Measurements from ENCODE around the gene ECI2. TPM values are rescaled to one million over a fixed set of nuclear protein-coding genes. Genes with fewer than 3 reads are reported as not detected.

ECI2 gene
- total RNA-seq = 18.3 and 20.1 TPM in 2 replicates

GRCh38 chr6:4134841-4135664, at the start of gene ECI2:
Gene ECI2, minus strand, starts transcription at chr6:4135575. Its CDS starts 15 bp downstream, at chr6:4135560.
- H3K4me3 Mint-ChIP-seq = peak within 1 kb of the TSS; percentile 90
- peaks cover 3% of the 10 kb centered on the region for H3K9me3 Mint-ChIP-seq
- H3K4me1 Mint-ChIP-seq = peaks cover 28% of the 10 kb centered on the region
- H3K36me3 Mint-ChIP-seq (ENCODE audit: low read depth) = peaks cover 27% of the 10 kb centered on the region
- peak; percentile 91 for DNase-seq
- H3K27ac Mint-ChIP-seq = peak within 1 kb of the TSS; percentile 92
- no peaks in the 10 kb centered on the region for H3K27me3 Mint-ChIP-seq
- intact Hi-C loops (cut with micrococcal nuclease) = loop anchor here (1.0 to 10.0 kb wide), 7 partner anchors 21 to 978 kb away; partner anchors contain the start of genes CDYL, FAM50B, PSMG4 and TUBB2A

- Mint-ChIP-seq H3K4me3 (no peak overlapping the region), H3K4me1 (peaks cover 8% of the 10 kb centered on the region), H3K9me3 (no peaks in the 10 kb centered on the region), H3K27ac (no peak overlapping the region), H3K27me3 (peaks cover 14% of the 10 kb centered on the region), H3K36me3 (ENCODE audit: low read depth) (no peaks in the 10 kb centered on the region)
- DNase-seq = no peak
- intact Hi-C loops (cut with micrococcal nuclease) = no loop called here
These were observed 45.4 kb upstream of the ECI2 start for GRCh38 chr6:4180652-4181255.

GRCh38 chr6:4179960-4180651, 44.7 kb upstream of the ECI2 start:
- intact Hi-C loops (cut with micrococcal nuclease) = no loop called here
- H3K4me3 Mint-ChIP-seq = no peak overlapping the region

GRCh38 chr6:4178737-4179333, 43.5 kb upstream of the ECI2 start:
- Mint-ChIP-seq H3K9me3 (no peaks in the 10 kb centered on the region), H3K4me1 (no peaks in the 10 kb centered on the region), H3K36me3 (ENCODE audit: low read depth) (no peaks in the 10 kb centered on the region), H3K4me3 (no peak overlapping the region), H3K27ac (no peak overlapping the region), H3K27me3 (peaks cover 14% of the 10 kb centered on the region)
- no peak for DNase-seq
- intact Hi-C loops (cut with micrococcal nuclease) = no loop called here

More at GRCh38 chr6:4179960-4180651, 44.7 kb upstream of the ECI2 start:
- no peaks in the 10 kb centered on the region for H3K36me3 Mint-ChIP-seq (ENCODE audit: low read depth)
- H3K27ac Mint-ChIP-seq = no peak overlapping the region
- DNase-seq = no peak
- H3K27me3 Mint-ChIP-seq = peaks cover 16% of the 10 kb centered on the region
- no peaks in the 10 kb centered on the region for H3K9me3 Mint-ChIP-seq
- peaks cover 2% of the 10 kb centered on the region for H3K4me1 Mint-ChIP-seq

GRCh38 chr6:4176907-4177306, 41.5 kb upstream of the ECI2 start:
- Mint-ChIP-seq H3K9me3 (no peaks in the 10 kb centered on the region), H3K36me3 (ENCODE audit: low read depth) (no peaks in the 10 kb centered on the region), H3K27me3 (peaks cover 12% of the 10 kb centered on the region), H3K4me1 (no peaks in the 10 kb centered on the region), H3K4me3 (no peak overlapping the region), H3K27ac (no peak overlapping the region)
- DNase-seq = no peak
- intact Hi-C loops (cut with micrococcal nuclease) = no loop called here

- Mint-ChIP-seq H3K4me1 (no peaks in the 10 kb centered on the region), H3K36me3 (ENCODE audit: low read depth) (no peaks in the 10 kb centered on the region), H3K4me3 (no peak overlapping the region), H3K27me3 (peaks cover 9% of the 10 kb centered on the region), H3K27ac (no peak overlapping the region), H3K9me3 (peaks cover 4% of the 10 kb centered on the region)
- no peak for DNase-seq
- intact Hi-C loops (cut with micrococcal nuclease) = no loop called here
These were observed 38.7 kb upstream of the ECI2 start for GRCh38 chr6:4174042-4174441.

GRCh38 chr6:4172368-4172767, 37.0 kb upstream of the ECI2 start:
- H3K27ac Mint-ChIP-seq = no peak overlapping the region
- H3K36me3 Mint-ChIP-seq (ENCODE audit: low read depth) = no peaks in the 10 kb centered on the region
- intact Hi-C loops (cut with micrococcal nuclease) = no loop called here

GRCh38 chr6:4170297-4170696, 34.9 kb upstream of the ECI2 start:
- no peak for DNase-seq
- peaks cover 4% of the 10 kb centered on the region for H3K4me1 Mint-ChIP-seq
- peaks cover 4% of the 10 kb centered on the region for H3K27me3 Mint-ChIP-seq
- H3K27ac Mint-ChIP-seq = no peak overlapping the region
- H3K36me3 Mint-ChIP-seq (ENCODE audit: low read depth) = no peaks in the 10 kb centered on the region
- intact Hi-C loops (cut with micrococcal nuclease) = no loop called here
- H3K4me3 Mint-ChIP-seq = no peak overlapping the region
- peaks cover 13% of the 10 kb centered on the region for H3K9me3 Mint-ChIP-seq

More at GRCh38 chr6:4172368-4172767, 37.0 kb upstream of the ECI2 start:
- Mint-ChIP-seq H3K4me1 (no peaks in the 10 kb centered on the region), H3K4me3 (no peak overlapping the region), H3K9me3 (peaks cover 10% of the 10 kb centered on the region), H3K27me3 (peaks cover 5% of the 10 kb centered on the region)
- no peak for DNase-seq

GRCh38 chr6:4169028-4169789, 33.8 kb upstream of the ECI2 start:
- no peak overlapping the region for H3K4me3 Mint-ChIP-seq
- peaks cover 13% of the 10 kb centered on the region for H3K9me3 Mint-ChIP-seq
- intact Hi-C loops (cut with micrococcal nuclease) = no loop called here
- no peak for DNase-seq
- H3K27me3 Mint-ChIP-seq = peaks cover 2% of the 10 kb centered on the region
- H3K36me3 Mint-ChIP-seq (ENCODE audit: low read depth) = no peaks in the 10 kb centered on the region
- no peak overlapping the region for H3K27ac Mint-ChIP-seq
- peaks cover 4% of the 10 kb centered on the region for H3K4me1 Mint-ChIP-seq

- H3K4me3 Mint-ChIP-seq = no peak overlapping the region
- no peak for DNase-seq
- no peaks in the 10 kb centered on the region for H3K36me3 Mint-ChIP-seq (ENCODE audit: low read depth)
- intact Hi-C loops (cut with micrococcal nuclease) = no loop called here
- H3K4me1 Mint-ChIP-seq = peaks cover 4% of the 10 kb centered on the region
- peaks cover 13% of the 10 kb centered on the region for H3K9me3 Mint-ChIP-seq
- H3K27ac Mint-ChIP-seq = no peak overlapping the region
- peaks cover 2% of the 10 kb centered on the region for H3K27me3 Mint-ChIP-seq
These were observed 32.5 kb upstream of the ECI2 start for GRCh38 chr6:4167833-4168232.

- no peak overlapping the region for H3K4me3 Mint-ChIP-seq
- H3K36me3 Mint-ChIP-seq (ENCODE audit: low read depth) = no peaks in the 10 kb centered on the region
- peaks cover 4% of the 10 kb centered on the region for H3K4me1 Mint-ChIP-seq
- intact Hi-C loops (cut with micrococcal nuclease) = no loop called here
- peaks cover 13% of the 10 kb centered on the region for H3K9me3 Mint-ChIP-seq
- H3K27ac Mint-ChIP-seq = no peak overlapping the region
- peaks cover 2% of the 10 kb centered on the region for H3K27me3 Mint-ChIP-seq
- DNase-seq = no peak
These were observed 31.7 kb upstream of the ECI2 start for GRCh38 chr6:4167123-4167522.

- Mint-ChIP-seq H3K9me3 (peaks cover 12% of the 10 kb centered on the region), H3K27ac (no peak overlapping the region), H3K27me3 (peaks cover 2% of the 10 kb centered on the region), H3K36me3 (ENCODE audit: low read depth) (no peaks in the 10 kb centered on the region), H3K4me1 (peaks cover 4% of the 10 kb centered on the region), H3K4me3 (no peak overlapping the region)
- intact Hi-C loops (cut with micrococcal nuclease) = no loop called here
- DNase-seq = no peak
These were observed 29.1 kb upstream of the ECI2 start for GRCh38 chr6:4164456-4164855.

GRCh38 chr6:4164117-4164442, 28.7 kb upstream of the ECI2 start:
- H3K27me3 Mint-ChIP-seq = peaks cover 2% of the 10 kb centered on the region
- intact Hi-C loops (cut with micrococcal nuclease) = no loop called here
- no peak for DNase-seq
- no peaks in the 10 kb centered on the region for H3K36me3 Mint-ChIP-seq (ENCODE audit: low read depth)
- H3K4me3 Mint-ChIP-seq = no peak overlapping the region
- H3K27ac Mint-ChIP-seq = no peak overlapping the region
- H3K9me3 Mint-ChIP-seq = peaks cover 10% of the 10 kb centered on the region
- peaks cover 4% of the 10 kb centered on the region for H3K4me1 Mint-ChIP-seq

Measured in activated CD4-positive, alpha-beta T cell treated with anti-CD3 and anti-CD28 coated beads, Interleukin-2, amount 10 ng/mL, durations not matched to agents 24 days and 14 days (primary cell).